ENCODE measurements around the gene GABRR1.

DNA sequence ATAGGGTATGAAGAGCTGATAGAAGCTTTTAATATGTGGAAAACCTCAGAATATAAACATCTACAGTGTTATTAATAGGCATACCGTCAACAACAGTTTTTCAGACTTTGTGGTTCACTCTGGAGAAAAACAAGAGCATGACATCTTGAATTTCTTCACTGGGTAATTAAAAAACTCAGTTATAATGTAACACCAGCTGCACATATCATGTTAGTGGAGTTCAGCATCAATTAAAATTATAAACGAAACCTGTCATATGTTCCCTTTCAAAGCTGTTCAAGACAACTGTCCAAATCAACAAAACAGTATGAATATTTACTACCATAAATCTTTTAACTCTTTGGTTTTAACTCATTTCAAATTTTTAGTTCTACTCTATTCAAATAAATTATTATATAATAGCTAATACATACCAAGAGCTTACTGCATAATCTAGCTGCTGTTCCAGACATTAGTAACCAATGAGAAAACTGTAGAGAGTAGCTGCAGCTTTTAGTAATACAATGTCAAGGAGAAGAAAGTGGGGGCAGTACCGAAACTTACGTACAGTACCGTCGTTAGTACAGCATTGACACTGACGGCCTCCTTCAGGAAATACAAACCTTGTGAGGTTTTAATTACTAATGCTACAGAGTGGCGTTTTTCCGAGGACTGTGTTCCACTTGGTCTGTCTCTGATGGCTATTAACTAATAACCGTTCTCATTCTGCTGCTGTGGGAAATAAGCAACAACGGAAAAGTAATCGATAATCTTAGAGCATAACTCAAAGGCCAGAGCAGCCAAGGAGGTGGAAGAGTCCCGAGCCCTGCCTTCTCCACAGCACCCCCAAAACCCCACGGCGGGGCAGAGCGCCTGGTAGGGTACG, 71.8 kb downstream of the GABRR1 start:
- TF ChIP-seq, protein P1, sequence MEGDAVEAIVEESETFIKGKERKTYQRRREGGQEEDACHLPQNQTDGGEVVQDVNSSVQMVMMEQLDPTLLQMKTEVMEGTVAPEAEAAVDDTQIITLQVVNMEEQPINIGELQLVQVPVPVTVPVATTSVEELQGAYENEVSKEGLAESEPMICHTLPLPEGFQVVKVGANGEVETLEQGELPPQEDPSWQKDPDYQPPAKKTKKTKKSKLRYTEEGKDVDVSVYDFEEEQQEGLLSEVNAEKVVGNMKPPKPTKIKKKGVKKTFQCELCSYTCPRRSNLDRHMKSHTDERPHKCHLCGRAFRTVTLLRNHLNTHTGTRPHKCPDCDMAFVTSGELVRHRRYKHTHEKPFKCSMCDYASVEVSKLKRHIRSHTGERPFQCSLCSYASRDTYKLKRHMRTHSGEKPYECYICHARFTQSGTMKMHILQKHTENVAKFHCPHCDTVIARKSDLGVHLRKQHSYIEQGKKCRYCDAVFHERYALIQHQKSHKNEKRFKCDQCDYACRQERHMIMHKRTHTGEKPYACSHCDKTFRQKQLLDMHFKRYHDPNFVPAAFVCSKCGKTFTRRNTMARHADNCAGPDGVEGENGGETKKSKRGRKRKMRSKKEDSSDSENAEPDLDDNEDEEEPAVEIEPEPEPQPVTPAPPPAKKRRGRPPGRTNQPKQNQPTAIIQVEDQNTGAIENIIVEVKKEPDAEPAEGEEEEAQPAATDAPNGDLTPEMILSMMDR (IDR thresholded peaks at IDR 0.05 in 8 of 11, conservative IDR thresholded peaks at IDR 0.05 in 3 of 11) = no peak
- no peak for TF ChIP-seq POLR2A (IDR thresholded peaks at IDR 0.05)
